Endothelial cell of umbilical vein (primary cell): Measurements from ENCODE around the gene ZBTB4. TPM values are rescaled to one million over a fixed set of nuclear protein-coding genes. Genes with fewer than 3 reads are reported as not detected.

Experiments
- BruUV-seq: library from RNA; stranded (reverse); fragments of 400-500 nt; replicated peaks from 2 replicates; lab custom pipeline; 2021; lab: Mats Ljungman, UMichigan
- CTCF ChIA-PET: fragments of 300-600, 350-600 bp; sonication (Branson Sonifier 250); formaldehyde crosslinking; loops from one replicate; lab custom pipeline; 2021; ENCODE audit warnings: antibody characterized with exemption, inconsistent platforms; lab: Charles Lee
- POLR2A ChIA-PET: fragments of 300-600, 350-600 bp; sonication (Branson Sonifier 250); formaldehyde crosslinking; loops from one replicate; lab custom pipeline; 2021; ENCODE audit warnings: antibody characterized with exemption, inconsistent platforms; lab: Charles Lee
- DNase-seq: peaks from one replicate; pipeline ENCODE4 v3.0.0-alpha.2; 2011; ENCODE audit warnings: low read depth, low spot score
- FAIRE-seq: peaks from 2 replicates; lab custom pipeline; 2011; peaks lifted over from hg19 to GRCh38; lab: Jason Lieb, UNC
- H2AFZ ChIP-seq: 2 replicates; pipeline ENCODE4 v1.6.0; 2012; ENCODE audit warnings: low read depth, low read length, control low read depth, inconsistent platforms
- H3K27ac ChIP-seq: 2 replicates; pipeline ENCODE4 v1.5.1; 2011; ENCODE audit warnings: low read depth, mild to moderate bottlenecking, control low read depth, low read length, moderate library complexity; ENCODE audit not compliant: insufficient read depth
- H3K27me3 ChIP-seq, 2 experiments: 2 replicates each; pipeline versions ENCODE4 v1.6.0 to v1.6.1; 2011; ENCODE audit warnings: low read length in 2 of 2, mixed read lengths in 1 of 2; ENCODE audit not compliant: control insufficient read depth in 2 of 2, insufficient read depth in 2 of 2
- H3K36me3 ChIP-seq, 2 experiments: 2 replicates in 1 of 2; 3 replicates in 1 of 2; pipeline ENCODE4 v1.5.1; 2011; ENCODE audit warnings: low read length in 2 of 2, mild to moderate bottlenecking in 1 of 2, moderate library complexity in 1 of 2; ENCODE audit not compliant: control insufficient read depth in 2 of 2, insufficient read depth in 2 of 2; ENCODE audit errors: extremely low read depth in 1 of 2
- H3K4me1 ChIP-seq: 3 replicates; pipeline ENCODE4 v1.5.1; 2011; ENCODE audit warnings: mild to moderate bottlenecking, low read length; ENCODE audit not compliant: control insufficient read depth, insufficient read depth; ENCODE audit errors: extremely low read depth
- H3K4me2 ChIP-seq: 2 replicates; pipeline ENCODE4 v1.6.1; 2011; ENCODE audit warnings: low read length, control low read depth, mixed read lengths; ENCODE audit not compliant: insufficient read depth
- H3K4me3 ChIP-seq, 3 experiments: fragments of 200-600 bp in 1 of 3; sonication (generic), shearing (Covaris generic) in 1 of 3; replicated peaks in 1 of 3; 2 replicates each; pipeline ENCODE4 v1.5.1; 2011 to 2016; ENCODE audit warnings: control low read depth in 3 of 3, low read length in 3 of 3, mild to moderate bottlenecking in 2 of 3, inconsistent platforms in 1 of 3, low read depth in 1 of 3, moderate library complexity in 1 of 3; ENCODE audit not compliant: insufficient read depth in 1 of 3
- H3K79me2 ChIP-seq: 2 replicates; pipeline ENCODE4 v1.6.0; 2012; ENCODE audit warnings: low read length, inconsistent platforms; ENCODE audit not compliant: control insufficient read depth, insufficient read depth
- H3K9ac ChIP-seq: replicated peaks from 2 replicates; pipeline ENCODE3; 2011; ENCODE audit warnings: low read length, control low read depth; ENCODE audit not compliant: insufficient read depth; ENCODE audit errors: extremely low read depth
- H3K9me1 ChIP-seq: replicated peaks from 3 replicates; pipeline ENCODE4 v1.6.0; 2011; ENCODE audit warnings: mild to moderate bottlenecking, low read length; ENCODE audit not compliant: control insufficient read depth, insufficient read depth; ENCODE audit errors: extremely low read depth
- H3K9me3 ChIP-seq: replicated peaks from 2 replicates; pipeline ENCODE4 v1.5.1; 2012; ENCODE audit warnings: low read length, inconsistent platforms; ENCODE audit not compliant: control insufficient read depth, insufficient read depth
- H4K20me1 ChIP-seq: replicated peaks from 2 replicates; pipeline ENCODE3; 2011; ENCODE audit warnings: mild to moderate bottlenecking, low read length; ENCODE audit not compliant: control insufficient read depth, insufficient read depth; ENCODE audit errors: extremely low read depth
- EZH2 ChIP-seq: IDR thresholded peaks from 2 replicates; pipeline ENCODE4 v1.6.1; 2012; ENCODE audit warnings: borderline replicate concordance, low read depth, mild to moderate bottlenecking, moderate library complexity, low read length, inconsistent platforms; ENCODE audit not compliant: severe bottlenecking
- FOS ChIP-seq: IDR thresholded peaks from 2 replicates; pipeline ENCODE4 v1.6.1; 2011; ENCODE audit warnings: mild to moderate bottlenecking, low read length, moderate library complexity, borderline replicate concordance; ENCODE audit not compliant: insufficient read depth
- GATA2 ChIP-seq: IDR thresholded peaks from 2 replicates; pipeline ENCODE4 v1.7.0; 2011; ENCODE audit warnings: low read depth, mild to moderate bottlenecking, moderate library complexity, mixed read lengths, low read length; ENCODE audit not compliant: insufficient read length, insufficient read depth
- JUN ChIP-seq: IDR thresholded peaks from 2 replicates; pipeline ENCODE4 v1.6.1; 2011; ENCODE audit warnings: borderline replicate concordance, low read depth; ENCODE audit not compliant: insufficient read length, insufficient read depth
- MAX ChIP-seq: IDR thresholded peaks from 2 replicates; pipeline ENCODE4 v1.6.1; 2011; ENCODE audit not compliant: insufficient read depth, insufficient read length
- MYC ChIP-seq: IDR thresholded peaks from one replicate; pipeline ENCODE4 v1.6.1; 2011; ENCODE audit warnings: mild to moderate bottlenecking, low read depth, low read length
- POLR2A ChIP-seq: IDR thresholded peaks from 2 replicates; pipeline ENCODE4 v1.6.1; 2012; ENCODE audit warnings: low read depth, mild to moderate bottlenecking, control low read depth, low read length
- POLR2AphosphoS5 ChIP-seq: IDR thresholded peaks from 2 replicates; pipeline ENCODE4 v1.6.1; 2012; ENCODE audit warnings: low read depth, mild to moderate bottlenecking, control low read depth, low read length, moderate library complexity; ENCODE audit not compliant: insufficient read depth
- dilution Hi-C: fragments of 300-500 bp; cut with MboI; formaldehyde crosslinking; loops from one replicate; pipeline ENCODE4 v1.15.0; 2019; ENCODE audit warnings: low sequenced_read_pairs; ENCODE audit not compliant: extremely low pct_ligation_motif_present
- intact Hi-C: fragments of 100-400 bp; cut with micrococcal nuclease; formaldehyde crosslinking; loops from one replicate; pipeline ENCODE4 v1.10.0; 2022
- polyA plus RNA-seq, 4 experiments: library from polyadenylated mRNA; depleted of rRNA in 3 of 4; stranded (reverse) in 3 of 4; unstranded in 1 of 4; fragments of >200 nt; gene quantifications; 2 replicates each; pipeline versions ENCODE4 v1.2.1 to v1.2.3, GENCODE V29; 2011 to 2012; ENCODE audit warnings: missing spikeins in 1 of 4
- total RNA-seq: library from RNA; stranded (reverse); gene quantifications from 2 replicates; pipeline ENCODE4 v1.2.3, GENCODE V29; 2021
- TF ChIP-seq, protein P1 (sequence below), 2 donors: IDR thresholded peaks; 1 replicate in 1 of 2; 2 replicates in 1 of 2; pipeline ENCODE4 v1.5.1; 2011; ENCODE audit warnings: low read length in 2 of 2, mild to moderate bottlenecking in 2 of 2, moderate library complexity in 2 of 2, control low read depth in 1 of 2, inconsistent platforms in 1 of 2, low read depth in 1 of 2; ENCODE audit not compliant: insufficient read depth in 1 of 2; ENCODE audit errors: extremely low read depth in 1 of 2

ZBTB4 gene
- total and polyA plus RNA-seq, 2 donors (not counting 3 experiments of a cell fraction or from before 2014, with no cell fraction given): 15.1 to 26.5 TPM

- Histone ChIP-seq H3K9me1 (no peaks in the 10 kb centered on the region), H3K4me1 (no peaks in the 10 kb centered on the region), H3K36me3 (peaks cover 0 to 12% of the 10 kb centered on the region in 2 experiments), H3K27ac (no peak overlapping the region), H3K79me2 (no peaks in the 10 kb centered on the region), H4K20me1 (no peaks in the 10 kb centered on the region), H3K9me3 (no peaks in the 10 kb centered on the region), H3K9ac (no peak overlapping the region), H3K4me3 (no peak overlapping the region), H3K4me2 (no peak overlapping the region), H2AFZ (no peak overlapping the region), H3K27me3 (no peaks in the 10 kb centered on the region)
- BruUV-seq: no TSS peak
- dilution Hi-C loops (no loop called here), intact Hi-C loops (no loop called here)
- CTCF ChIA-PET: interaction anchor here (1.3 kb wide), 1 partner anchor 16 kb away, joined by 4 read pairs; no protein-coding TSS in a partner anchor
- no peak for DNase-seq
- TF ChIP-seq GATA2 (no peak), EZH2 (no peak), POLR2A (no peak), JUN (no peak), FOS (no peak), POLR2AphosphoS5 (no peak), MAX (no peak), MYC (no peak)
- TF ChIP-seq, protein P1, sequence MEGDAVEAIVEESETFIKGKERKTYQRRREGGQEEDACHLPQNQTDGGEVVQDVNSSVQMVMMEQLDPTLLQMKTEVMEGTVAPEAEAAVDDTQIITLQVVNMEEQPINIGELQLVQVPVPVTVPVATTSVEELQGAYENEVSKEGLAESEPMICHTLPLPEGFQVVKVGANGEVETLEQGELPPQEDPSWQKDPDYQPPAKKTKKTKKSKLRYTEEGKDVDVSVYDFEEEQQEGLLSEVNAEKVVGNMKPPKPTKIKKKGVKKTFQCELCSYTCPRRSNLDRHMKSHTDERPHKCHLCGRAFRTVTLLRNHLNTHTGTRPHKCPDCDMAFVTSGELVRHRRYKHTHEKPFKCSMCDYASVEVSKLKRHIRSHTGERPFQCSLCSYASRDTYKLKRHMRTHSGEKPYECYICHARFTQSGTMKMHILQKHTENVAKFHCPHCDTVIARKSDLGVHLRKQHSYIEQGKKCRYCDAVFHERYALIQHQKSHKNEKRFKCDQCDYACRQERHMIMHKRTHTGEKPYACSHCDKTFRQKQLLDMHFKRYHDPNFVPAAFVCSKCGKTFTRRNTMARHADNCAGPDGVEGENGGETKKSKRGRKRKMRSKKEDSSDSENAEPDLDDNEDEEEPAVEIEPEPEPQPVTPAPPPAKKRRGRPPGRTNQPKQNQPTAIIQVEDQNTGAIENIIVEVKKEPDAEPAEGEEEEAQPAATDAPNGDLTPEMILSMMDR (IDR thresholded peaks at IDR 0.05; ENCODE audit: extremely low read depth in 1 of 2, insufficient read depth in 1 of 2, low read depth in 1 of 2, low read length in 2 of 2): no peak
- POLR2A ChIA-PET: interaction anchor here (0.7 kb wide), 2 partner anchors 27 to 28 kb away, joined by 5 to 9 read pairs; no protein-coding TSS in a partner anchor
- FAIRE-seq: no peak
These were observed 19.4 kb downstream of the ZBTB4 start for GRCh38 chr17:7459961-7460545.
